PC-9 (cell line): ENCODE measurements around the gene SNX6.

Experiments
- CTCF ChIP-seq: fragments of 200-600 bp; sonication (generic); conservative IDR thresholded peaks from 2 replicates; pipeline ENCODE4 v1.6.1; 2017; ENCODE audit warnings: mixed run types, antibody characterized with exemption, mild to moderate bottlenecking, moderate library complexity
- EZH2 ChIP-seq: fragments of 200-600 bp; sonication (generic); IDR thresholded peaks from 2 replicates; pipeline ENCODE4 v1.8.0; 2017; ENCODE audit warnings: antibody characterized with exemption, low read depth

- TF ChIP-seq CTCF (no peak), EZH2 (no peak)
Measured at GRCh38 chr14:34640826-34641225, 10.9 kb upstream of the SNX6 start.
